ENCODE measurements around the gene PDK2.

The PDK2 gene

GRCh38 chr17:50074227-50074626 is 20.9 kb upstream of the PDK2 start:
- TF ChIP-seq REST (IDR thresholded peaks at IDR 0.05; ENCODE audit: low read depth) (no peak), EGR1 (IDR thresholded peaks at IDR 0.05) (no peak), ZBTB7A (IDR thresholded peaks at IDR 0.05; ENCODE audit: low read depth) (no peak), MAX (IDR thresholded peaks at IDR 0.05) (no peak), EP300 (IDR thresholded peaks at IDR 0.05; ENCODE audit: borderline replicate concordance) (no peak), RAD21 (IDR thresholded peaks at IDR 0.05; ENCODE audit: low read depth) (no peak)

GRCh38 chr17:50075446-50076032 is 19.6 kb upstream of the PDK2 start:
- no peak for TF ChIP-seq TAF1 (IDR thresholded peaks at IDR 0.05; ENCODE audit: low read depth)
- no peak for TF ChIP-seq EGR1 (IDR thresholded peaks at IDR 0.05)
- TF ChIP-seq TCF12 (IDR thresholded peaks at IDR 0.05; ENCODE audit: low read depth), result no peak
- TF ChIP-seq MAX (IDR thresholded peaks at IDR 0.05), result no peak
- no peak for TF ChIP-seq NFIC (IDR thresholded peaks at IDR 0.05)
- no peak for TF ChIP-seq YY1 (IDR thresholded peaks at IDR 0.05; ENCODE audit: low read depth)
- TF ChIP-seq RAD21 (IDR thresholded peaks at IDR 0.05; ENCODE audit: low read depth), result no peak

- TF ChIP-seq USF1 (IDR thresholded peaks at IDR 0.05), result no peak
- no peak for TF ChIP-seq EGR1 (IDR thresholded peaks at IDR 0.05)
- no peak for TF ChIP-seq TCF12 (IDR thresholded peaks at IDR 0.05; ENCODE audit: low read depth)
- TF ChIP-seq EP300 (IDR thresholded peaks at IDR 0.05; ENCODE audit: borderline replicate concordance), result no peak
- no peak for TF ChIP-seq ZBTB7A (IDR thresholded peaks at IDR 0.05; ENCODE audit: low read depth)
- no peak for TF ChIP-seq CREB1 (IDR thresholded peaks at IDR 0.05; ENCODE audit: low read depth)
- TF ChIP-seq CEBPB (IDR thresholded peaks at IDR 0.05), result no peak
- TF ChIP-seq RAD21 (IDR thresholded peaks at IDR 0.05; ENCODE audit: low read depth), result no peak
- TF ChIP-seq NFIC (IDR thresholded peaks at IDR 0.05), result no peak
- no peak for TF ChIP-seq YY1 (IDR thresholded peaks at IDR 0.05; ENCODE audit: low read depth)
- no peak for TF ChIP-seq MAX (IDR thresholded peaks at IDR 0.05)
- no peak for TF ChIP-seq TEAD4 (IDR thresholded peaks at IDR 0.05)
- TF ChIP-seq TAF1 (IDR thresholded peaks at IDR 0.05; ENCODE audit: low read depth), result no peak
- TF ChIP-seq REST (IDR thresholded peaks at IDR 0.05; ENCODE audit: low read depth), result no peak
- TF ChIP-seq FOXM1 (IDR thresholded peaks at IDR 0.05; ENCODE audit: borderline replicate concordance, low read depth), result no peak
Observed at GRCh38 chr17:50076221-50076590, 18.9 kb upstream of the PDK2 start.

GRCh38 chr17:50076591-50077235 is 18.4 kb upstream of the PDK2 start:
- TF ChIP-seq EGR1 (IDR thresholded peaks at IDR 0.05) (no peak), REST (IDR thresholded peaks at IDR 0.05; ENCODE audit: low read depth) (no peak), ZBTB7A (IDR thresholded peaks at IDR 0.05; ENCODE audit: low read depth) (no peak), CEBPB (IDR thresholded peaks at IDR 0.05) (no peak), CREB1 (IDR thresholded peaks at IDR 0.05; ENCODE audit: low read depth) (no peak)

- TF ChIP-seq TAF1 (IDR thresholded peaks at IDR 0.05; ENCODE audit: low read depth) (no peak), EP300 (IDR thresholded peaks at IDR 0.05; ENCODE audit: borderline replicate concordance) (no peak), RAD21 (IDR thresholded peaks at IDR 0.05; ENCODE audit: low read depth) (no peak), REST (IDR thresholded peaks at IDR 0.05; ENCODE audit: low read depth) (no peak), USF1 (IDR thresholded peaks at IDR 0.05) (no peak), CEBPB (IDR thresholded peaks at IDR 0.05) (no peak), EGR1 (IDR thresholded peaks at IDR 0.05) (no peak), FOXM1 (IDR thresholded peaks at IDR 0.05; ENCODE audit: borderline replicate concordance, low read depth) (no peak), TEAD4 (IDR thresholded peaks at IDR 0.05) (no peak), NFIC (IDR thresholded peaks at IDR 0.05) (no peak), TCF12 (IDR thresholded peaks at IDR 0.05; ENCODE audit: low read depth) (no peak)
Observed at GRCh38 chr17:50078430-50078829, 16.7 kb upstream of the PDK2 start.

Data from Ishikawa (cell line).